RWPE1 (cell line): ENCODE data around the gene DVL2.

ENCODE experiments used
- CTCF ChIA-PET: fragments of 350-600 bp; sonication (Branson Sonifier 250); formaldehyde crosslinking; extraction: SDS; loops from one replicate; lab custom pipeline; 2021; lab: Yijun Ruan, JAX
- POLR2A ChIA-PET: fragments of 400-600 bp; formaldehyde crosslinking; extraction: SDS; loops from one replicate; lab custom pipeline; 2020; ENCODE audit warnings: antibody characterized with exemption; ENCODE audit not compliant: low non-redundant PET; lab: Yijun Ruan, JAX
- DNase-seq: peaks from one replicate; pipeline ENCODE4 v3.0.0; 2012; ENCODE audit warnings: low spot score
- H3K27ac ChIP-seq: fragments of 450-650 bp; 2 replicates; pipeline ENCODE4 v1.5.1; 2017
- CTCF ChIP-seq: fragments of 450-650 bp; conservative IDR thresholded peaks from 2 replicates; pipeline ENCODE4 v1.5.1; 2017; ENCODE audit warnings: low read depth, mild to moderate bottlenecking

Gene DVL2

GRCh38 chr17:7280519-7281073 lies 46.3 kb upstream of the DVL2 start:
- CTCF ChIA-PET, result interaction anchor here (0.5 to 4.4 kb wide), 9 partner anchors 10 to 92 kb away, joined by 3 to 48 read pairs (median 3); partner anchors contain the start of gene DVL2
- POLR2A ChIA-PET, result interaction anchor here (0.8 to 1.0 kb wide), 3 partner anchors 13 to 31 kb away, joined by 3 to 5 read pairs (median 4); no protein-coding TSS in a partner anchor
- DNase-seq, result peak; percentile 77
- peak; percentile 93 for TF ChIP-seq CTCF
- H3K27ac ChIP-seq, result peak overlapping the region; percentile 81

GRCh38 chr17:7279448-7279847 lies 45.1 kb upstream of the DVL2 start:
- H3K27ac ChIP-seq, result peak overlapping the region; percentile 81
- TF ChIP-seq CTCF, result no peak
- no peak for DNase-seq
- POLR2A ChIA-PET, result no interaction called here
- CTCF ChIA-PET, result interaction anchor here (0.6 to 4.4 kb wide), 4 partner anchors 11 to 45 kb away, joined by 3 to 48 read pairs (median 4); partner anchors contain the start of gene DVL2

GRCh38 chr17:7266784-7267183 lies 32.5 kb upstream of the DVL2 start:
- no peak overlapping the region for H3K27ac ChIP-seq

GRCh38 chr17:7263801-7264078 lies 29.4 kb upstream of the DVL2 start:
- POLR2A ChIA-PET, result interaction anchor here (1.1 kb wide), 1 partner anchor 66 kb away, joined by 3 read pairs; no protein-coding TSS in a partner anchor
- TF ChIP-seq CTCF, result no peak
- no peak for DNase-seq
- CTCF ChIA-PET, result interaction anchor here (0.6 to 0.7 kb wide), 2 partner anchors 32 to 66 kb away, joined by 3 to 5 read pairs; no protein-coding TSS in a partner anchor
- peak overlapping the region; percentile 40 for H3K27ac ChIP-seq

More at GRCh38 chr17:7266784-7267183, 32.5 kb upstream of the DVL2 start:
- CTCF ChIA-PET, result interaction anchor here (0.6 kb wide), 1 partner anchor 14 kb away, joined by 4 read pairs; no protein-coding TSS in a partner anchor
- no peak for DNase-seq
- POLR2A ChIA-PET, result interaction anchor here (0.7 kb wide), 1 partner anchor 70 kb away, joined by 3 read pairs; the partner anchor contains the start of gene ACAP1
- no peak for TF ChIP-seq CTCF

- peak; percentile 79 for DNase-seq
- ChIA-PET POLR2A (interaction anchor here (0.6 kb wide), 1 partner anchor 1769 kb away, joined by 3 read pairs; no protein-coding TSS in a partner anchor), CTCF (interaction anchor here (0.6 to 1.8 kb wide), 4 partner anchors 33 to 425 kb away, joined by 3 to 5 read pairs (median 4); no protein-coding TSS in a partner anchor)
- no peak for TF ChIP-seq CTCF
- peak overlapping the region; percentile 40 for H3K27ac ChIP-seq
Observed at GRCh38 chr17:7262935-7263800, 28.9 kb upstream of the DVL2 start.
